Measurements from ENCODE around the gene ENTPD6.
"Not testable (repeated sequence)": the region's sequence is repeated elsewhere in the genome, so short reads cannot be mapped to it uniquely, and the experiment has no call there.

Gene ENTPD6

DNA sequence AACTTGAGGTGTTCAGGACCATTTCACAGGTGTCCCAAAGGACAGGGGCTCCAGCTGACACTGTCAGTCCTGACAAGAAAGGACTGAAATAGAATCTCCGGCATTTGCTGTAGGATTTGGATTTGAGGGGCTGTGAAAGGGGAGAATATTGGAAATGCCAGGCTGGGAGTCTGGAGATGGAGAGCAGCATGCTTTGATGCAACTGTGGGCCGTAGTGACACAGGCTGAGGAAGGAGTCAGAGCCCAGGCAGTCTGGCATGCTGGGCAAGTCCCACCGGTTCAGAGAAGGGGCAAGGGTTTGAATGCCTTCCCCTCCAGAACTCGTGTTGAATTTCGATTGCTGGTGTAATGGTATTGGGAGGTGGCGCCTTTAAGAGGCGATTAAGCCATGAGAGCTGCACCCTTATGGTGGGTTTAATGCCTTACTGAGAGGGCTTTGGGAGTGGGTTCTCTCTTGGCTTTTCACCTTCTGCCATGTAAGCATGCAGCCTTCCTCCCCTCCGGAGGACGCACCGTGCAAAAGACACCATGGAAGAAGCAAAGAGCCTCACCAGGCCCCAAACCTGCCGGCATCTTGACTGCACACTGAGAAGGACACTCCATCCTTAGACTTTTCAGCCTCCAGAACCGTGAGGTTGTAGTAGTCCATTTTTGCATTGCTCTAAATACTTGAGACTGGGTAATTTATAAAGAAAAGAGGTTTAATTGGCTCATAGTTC, 43.0 kb downstream of the ENTPD6 start:
- in situ Hi-C loops (cut with HindIII; ENCODE audit: low sequenced_read_pairs), result no loop called here

DNA sequence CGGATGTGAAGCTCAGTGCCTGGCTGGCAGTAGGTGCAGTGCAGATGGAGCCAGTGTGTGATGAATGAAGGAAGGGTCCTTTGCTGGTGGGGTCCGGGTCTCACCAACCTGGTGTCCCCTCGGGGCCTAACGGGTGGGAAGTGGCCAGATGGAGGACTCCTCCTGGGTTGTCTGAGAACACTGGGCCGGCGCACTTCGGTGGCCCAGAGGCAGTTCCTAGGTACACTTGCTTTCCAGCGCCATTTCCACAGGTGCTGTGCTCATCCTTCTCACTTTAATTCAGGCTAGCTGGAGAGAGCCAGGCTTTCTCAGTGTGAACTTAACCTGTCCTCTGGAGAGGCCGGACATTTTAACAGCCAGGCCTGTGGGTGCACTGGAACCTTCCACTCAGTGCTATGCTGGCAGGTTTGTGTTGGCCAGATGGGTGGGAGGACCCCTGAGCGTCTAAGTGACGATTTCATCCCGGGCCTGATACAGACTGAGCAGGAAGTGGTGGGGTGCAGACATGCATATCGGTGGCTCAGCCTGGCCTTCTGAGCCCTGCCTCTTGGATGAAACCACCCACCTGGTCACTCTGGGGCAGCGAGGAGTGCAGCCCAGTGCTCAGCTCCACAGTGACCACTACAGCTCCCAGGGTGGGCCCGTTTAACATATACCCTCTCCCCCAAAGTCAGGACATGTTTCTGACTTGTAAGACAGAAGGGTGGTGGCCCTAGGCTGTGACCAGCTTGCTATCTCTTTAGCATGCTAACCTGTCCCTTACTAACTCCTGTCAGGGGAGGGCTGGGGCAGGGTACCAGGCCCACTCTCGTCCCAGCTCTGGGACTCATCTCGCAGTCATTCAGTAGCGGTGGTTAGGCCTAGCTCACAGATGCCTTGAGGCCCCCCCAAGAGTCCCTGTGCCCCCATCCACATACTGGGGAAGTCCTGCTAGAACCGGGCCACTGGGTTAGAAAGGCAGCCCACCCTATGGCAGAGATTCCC, 44.2 kb downstream of the ENTPD6 start:
- in situ Hi-C loops (cut with HindIII; ENCODE audit: low sequenced_read_pairs), result no loop called here

GRCh38 chr20:25240851-25241658, 45.5 kb downstream of the ENTPD6 start:
- in situ Hi-C loops (cut with HindIII; ENCODE audit: low sequenced_read_pairs), result not testable (repeated sequence)

DNA sequence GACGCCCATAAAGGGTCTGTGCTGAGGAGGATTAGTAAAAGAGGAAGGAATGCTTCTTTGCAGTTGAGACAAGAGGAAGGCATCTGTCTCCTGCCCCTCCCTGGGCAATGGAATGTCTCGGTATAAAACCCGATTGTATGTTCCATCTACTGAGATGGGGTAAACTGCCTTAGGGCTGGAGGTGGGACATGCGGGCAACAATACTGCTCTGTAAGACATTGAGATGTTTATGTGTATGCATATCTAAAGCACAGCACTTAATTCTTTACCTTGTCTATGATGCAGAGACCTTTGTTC, 46.1 kb downstream of the ENTPD6 start:
- in situ Hi-C loops (cut with HindIII; ENCODE audit: low sequenced_read_pairs), result not testable (repeated sequence)

DNA sequence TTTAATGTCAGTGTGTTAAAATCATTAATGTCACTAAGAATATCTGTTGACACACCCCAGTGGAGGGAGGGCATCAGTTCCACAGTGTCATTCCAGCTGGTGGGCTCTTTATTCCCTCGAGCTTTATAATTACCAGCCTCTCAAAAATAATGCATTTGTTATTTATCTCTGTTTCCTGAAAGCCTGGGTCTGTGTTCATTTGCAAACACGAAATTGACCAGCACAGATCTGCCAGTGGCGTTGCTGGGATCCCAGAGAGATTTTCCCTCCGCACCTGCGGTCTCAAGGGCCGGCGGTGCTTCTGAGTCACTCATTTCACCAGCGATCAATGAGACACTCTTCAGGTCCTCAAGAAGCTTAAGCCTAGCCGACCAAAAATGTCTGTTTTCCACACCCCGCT, 46.7 kb downstream of the ENTPD6 start:
- in situ Hi-C loops (cut with HindIII; ENCODE audit: low sequenced_read_pairs), result no loop called here

DNA sequence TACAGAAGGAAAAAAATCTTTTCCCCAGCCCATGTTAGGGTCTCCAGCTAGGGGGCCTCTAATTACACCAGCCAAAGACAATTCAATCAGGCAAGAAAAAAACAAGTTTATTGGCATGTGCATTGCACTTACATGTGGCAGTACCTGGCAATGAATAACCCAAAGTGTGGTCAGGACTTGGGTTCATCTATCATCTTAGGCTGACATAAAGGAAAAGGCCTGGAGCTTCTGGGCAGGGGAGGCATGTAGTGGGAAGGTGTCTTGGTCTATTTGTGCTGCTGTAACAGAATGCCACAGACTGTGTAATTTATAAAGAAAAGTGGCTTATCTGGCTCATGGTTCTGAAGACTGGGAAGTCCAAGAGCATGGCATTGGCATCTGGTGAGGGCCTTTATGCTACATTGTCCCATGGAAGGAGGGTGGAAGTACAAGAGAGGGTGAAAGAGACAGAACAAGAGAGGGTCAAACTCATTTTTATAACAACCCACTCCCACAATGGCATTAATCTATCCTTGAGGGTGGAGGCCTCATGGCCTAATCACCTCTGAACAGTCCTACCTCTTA, 48.0 kb downstream of the ENTPD6 start:
- in situ Hi-C loops (cut with HindIII; ENCODE audit: low sequenced_read_pairs), result no loop called here

DNA sequence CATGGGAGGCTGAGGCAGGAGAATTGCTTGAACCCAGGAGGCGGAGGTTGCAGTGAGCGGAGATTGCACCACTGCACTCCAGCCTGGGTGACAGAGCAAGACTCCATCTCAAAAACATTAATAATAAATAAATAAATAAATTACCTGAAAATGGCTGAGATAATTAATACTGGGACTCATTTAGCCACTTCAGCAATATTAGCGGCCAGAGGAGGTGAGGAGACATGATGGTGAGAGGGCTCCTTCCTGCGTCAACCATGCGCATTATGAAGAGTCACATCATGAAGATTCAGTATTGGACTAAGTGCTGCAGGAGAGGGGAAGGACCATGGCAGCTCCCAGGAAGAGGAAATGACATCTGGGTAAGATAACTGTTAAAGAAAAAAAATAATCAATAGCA, 49.5 kb downstream of the ENTPD6 start:
- in situ Hi-C loops (cut with HindIII; ENCODE audit: low sequenced_read_pairs), result no loop called here

- in situ Hi-C loops (cut with HindIII; ENCODE audit: low sequenced_read_pairs), result no loop called here
These were observed 49.9 kb downstream of the ENTPD6 start for GRCh38 chr20:25245461-25245860.

GRCh38 chr20:25246182-25246999, 50.9 kb downstream of the ENTPD6 start:
- in situ Hi-C loops (cut with HindIII; ENCODE audit: low sequenced_read_pairs), result no loop called here

- in situ Hi-C loops (cut with HindIII; ENCODE audit: low sequenced_read_pairs), result no loop called here
These were observed 51.5 kb downstream of the ENTPD6 start for GRCh38 chr20:25247000-25247517.

- in situ Hi-C loops (cut with HindIII; ENCODE audit: low sequenced_read_pairs), result no loop called here
These were observed 52.0 kb downstream of the ENTPD6 start for GRCh38 chr20:25247518-25247955.

DNA sequence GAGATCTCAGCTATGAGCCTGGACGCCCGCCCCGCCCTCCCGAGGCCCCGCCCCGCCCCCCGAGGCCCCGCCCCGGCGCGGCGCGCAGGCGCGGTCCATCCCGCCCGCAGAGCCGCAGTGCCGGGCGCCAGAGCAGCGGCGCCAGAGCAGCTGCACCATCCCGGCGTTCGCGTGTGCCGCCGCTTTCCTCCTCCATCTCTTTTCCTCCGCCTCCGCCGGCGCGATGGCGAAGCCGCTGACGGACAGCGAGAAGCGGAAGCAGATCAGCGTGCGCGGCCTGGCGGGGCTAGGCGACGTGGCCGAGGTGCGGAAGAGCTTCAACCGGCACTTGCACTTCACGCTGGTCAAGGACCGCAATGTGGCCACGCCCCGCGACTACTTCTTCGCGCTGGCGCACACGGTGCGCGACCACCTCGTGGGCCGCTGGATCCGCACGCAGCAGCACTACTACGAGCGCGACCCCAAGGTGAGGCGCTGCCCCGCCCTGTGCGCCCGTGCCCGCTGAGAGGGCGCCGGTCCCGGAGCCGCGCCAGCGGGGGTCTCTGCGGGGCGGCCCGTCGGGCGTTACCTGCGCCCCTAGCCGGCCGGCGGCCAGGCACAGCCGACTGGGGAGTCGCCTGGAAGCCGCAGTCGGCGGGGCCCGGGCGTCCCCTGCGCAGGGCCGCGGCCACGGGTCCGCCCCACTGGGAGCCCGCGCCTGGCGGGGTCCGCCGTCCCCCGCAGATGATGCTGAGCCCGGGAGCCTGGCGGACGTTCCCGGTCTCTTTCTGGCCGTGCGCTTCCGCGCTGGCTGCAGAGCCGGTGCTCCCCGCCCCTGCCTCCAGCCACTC, 52.7 kb downstream of the ENTPD6 start, which contains the start of gene PYGB:
Gene PYGB (plus strand): TSS at position 130 of the 830 bp plus-strand sequence. CDS start 94 bp downstream, at position 224.
- in situ Hi-C loops (cut with HindIII; ENCODE audit: low sequenced_read_pairs), result no loop called here

GRCh38 chr20:25248786-25249172, 53.3 kb downstream of the ENTPD6 start:
- in situ Hi-C loops (cut with HindIII; ENCODE audit: low sequenced_read_pairs), result no loop called here

- in situ Hi-C loops (cut with HindIII; ENCODE audit: low sequenced_read_pairs), result no loop called here
These were observed 53.9 kb downstream of the ENTPD6 start for GRCh38 chr20:25249198-25249931.

- in situ Hi-C loops (cut with HindIII; ENCODE audit: low sequenced_read_pairs), result no loop called here
These were observed 55.0 kb downstream of the ENTPD6 start for GRCh38 chr20:25250508-25250907.

GRCh38 chr20:25251019-25251418, 55.5 kb downstream of the ENTPD6 start:
- in situ Hi-C loops (cut with HindIII; ENCODE audit: low sequenced_read_pairs), result no loop called here

DNA sequence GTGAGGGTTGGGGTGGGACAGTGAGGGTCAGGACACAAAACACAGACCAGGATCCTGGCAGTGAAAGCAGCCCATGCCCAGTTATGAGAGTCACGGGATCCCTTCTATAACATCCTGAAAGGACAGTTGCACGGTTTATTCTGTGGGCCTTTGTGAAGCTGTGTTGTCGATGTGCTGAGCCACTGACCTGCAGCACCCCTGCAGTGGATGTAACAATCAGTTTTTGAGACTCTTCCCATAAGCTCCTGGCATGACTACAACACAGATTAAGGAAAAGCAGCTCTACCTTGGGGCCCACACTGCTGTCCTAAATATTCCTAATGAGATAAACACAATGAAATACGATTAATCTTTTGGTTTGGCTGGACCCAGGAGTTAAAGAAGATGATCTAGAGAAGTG, 56.0 kb downstream of the ENTPD6 start:
- in situ Hi-C loops (cut with HindIII; ENCODE audit: low sequenced_read_pairs), result no loop called here

DNA sequence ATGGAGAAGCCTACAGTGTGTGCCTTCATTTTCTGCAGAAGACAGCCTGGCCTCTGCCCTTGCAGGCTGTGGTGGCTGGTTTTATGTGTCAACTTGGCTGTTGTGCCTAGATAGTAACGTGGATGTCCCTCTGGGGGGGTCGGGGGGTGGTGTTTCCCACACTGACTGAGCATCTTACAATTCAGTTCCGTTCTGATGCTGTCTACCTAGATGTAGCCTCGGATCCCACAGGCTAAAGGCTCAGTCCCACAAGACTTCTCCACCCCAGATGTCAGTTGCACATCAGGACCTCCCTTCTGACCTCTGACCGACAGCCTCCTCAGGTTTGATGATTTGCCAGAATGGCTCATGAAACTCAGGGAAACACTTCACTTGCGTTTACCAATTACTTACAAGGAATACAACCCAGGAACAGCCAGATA, 56.7 kb downstream of the ENTPD6 start:
- in situ Hi-C loops (cut with HindIII; ENCODE audit: low sequenced_read_pairs), result no loop called here
